Prostate gland (tissue), 2 donors: ENCODE results near the gene PDIA5. TPM values are rescaled to one million over a fixed set of nuclear protein-coding genes. Genes with fewer than 3 reads are reported as not detected.

Experiments used
- DNase-seq: peaks from one replicate; pipeline ENCODE4 v3.0.0-alpha.2; 2019; ENCODE audit warnings: low spot score
- H3K27ac ChIP-seq, 2 donors: fragments of 200-600 bp; sonication (generic); 2 replicates each; pipeline ENCODE4 v1.5.1; 2017 to 2019
- H3K27me3 ChIP-seq: fragments of 200-600 bp; sonication (generic); replicated peaks from 2 replicates; pipeline ENCODE4 v1.5.1; 2019; ENCODE audit not compliant: insufficient read depth
- H3K36me3 ChIP-seq, 2 donors: fragments of 200-600 bp; sonication (generic); 1 replicate in 1 of 2; 2 replicates in 1 of 2; pipeline versions ENCODE4 v1.5.1 to v1.8.1; 2017 to 2019
- H3K4me1 ChIP-seq: fragments of 200-600 bp; sonication (generic); replicated peaks from 2 replicates; pipeline ENCODE4 v1.5.1; 2019
- H3K4me3 ChIP-seq, 2 donors: fragments of 200-600 bp; sonication (generic); 2 replicates each; pipeline ENCODE4 v1.5.1; 2017 to 2019
- H3K9me3 ChIP-seq: fragments of 200-600 bp; sonication (generic); 2 replicates; pipeline ENCODE4 v1.5.1; 2017
- CTCF ChIP-seq, 4 experiments: fragments of 200-600 bp in 2 of 4; fragments of 450-650 bp in 2 of 4; sonication (generic) in 2 of 4; IDR thresholded peaks; 1 replicate in 3 of 4; 2 replicates in 1 of 4; pipeline ENCODE4 v1.5.1; 2016 to 2019; ENCODE audit warnings: antibody characterized with exemption in 4 of 4, mild to moderate bottlenecking in 2 of 4, moderate library complexity in 2 of 4
- POLR2A ChIP-seq: fragments of 450-650 bp; IDR thresholded peaks from one replicate; pipeline ENCODE4 v1.6.1; 2016; ENCODE audit warnings: antibody characterized with exemption, mild to moderate bottlenecking
- POLR2AphosphoS5 ChIP-seq: sonication (generic); formaldehyde crosslinking; IDR thresholded peaks from one replicate; pipeline ENCODE4 v1.6.1; 2017; ENCODE audit warnings: antibody characterized with exemption
- WGBS: methylation state at CpG from one replicate; pipeline ENCODE4 v1.1.5; 2018; 5-methylcytosine and 5-hydroxymethylcytosine counted together
- intact Hi-C: fragments of 100-400 bp; cut with DNase I; formaldehyde crosslinking; loops from one replicate; pipeline ENCODE4 v1.14.2; 2022
- total RNA-seq, 2 donors: library from RNA; depleted of rRNA; stranded (reverse); fragments of >200 nt; gene quantifications; one replicate each; pipeline ENCODE4 v1.1.0, GENCODE V29; 2016

PDIA5 gene
- total RNA-seq, 2 donors from 2014 or later: 67.9 to 75.9 TPM

- Histone ChIP-seq H3K4me1 (no peaks in the 10 kb centered on the region), H3K27ac (no peak overlapping the region), H3K4me3 (no peak overlapping the region), H3K9me3 (no peaks in the 10 kb centered on the region), H3K36me3 (no peaks in the 10 kb centered on the region), H3K27me3 (no peaks in the 10 kb centered on the region)
- DNase-seq: no peak
- intact Hi-C loops: no loop called here
- WGBS: 67% methylated on average over 10 of the region's 10 CpGs
- TF ChIP-seq CTCF (IDR thresholded peaks at IDR 0.05) (no peak), POLR2AphosphoS5 (no peak), POLR2A (no peak)
Measured at GRCh38 chr3:123143669-123144411, 77.0 kb downstream of the PDIA5 start.

GRCh38 chr3:123147754-123148535 is 81.1 kb downstream of the PDIA5 start:
- no peaks in the 10 kb centered on the region for H3K4me1 ChIP-seq
- no peak overlapping the region for H3K4me3 ChIP-seq
- WGBS: 91% methylated on average over 10 of the region's 10 CpGs
- TF ChIP-seq POLR2A: no peak
- TF ChIP-seq CTCF (IDR thresholded peaks at IDR 0.05): no peak
- TF ChIP-seq POLR2AphosphoS5: no peak
- H3K27ac ChIP-seq: no peak overlapping the region
- intact Hi-C loops: no loop called here
- no peak for DNase-seq
- no peaks in the 10 kb centered on the region for H3K27me3 ChIP-seq
- no peaks in the 10 kb centered on the region for H3K36me3 ChIP-seq
- no peaks in the 10 kb centered on the region for H3K9me3 ChIP-seq

GRCh38 chr3:123148772-123149171 is 81.9 kb downstream of the PDIA5 start:
- no peaks in the 10 kb centered on the region for H3K9me3 ChIP-seq
- H3K36me3 ChIP-seq: no peaks in the 10 kb centered on the region
- WGBS: 95% methylated on average over 8 of the region's 8 CpGs
- no peak for DNase-seq
- H3K27ac ChIP-seq: no peak overlapping the region
- no peaks in the 10 kb centered on the region for H3K4me1 ChIP-seq
- no peaks in the 10 kb centered on the region for H3K27me3 ChIP-seq
- intact Hi-C loops: no loop called here
- TF ChIP-seq POLR2AphosphoS5: no peak
- no peak for TF ChIP-seq CTCF (IDR thresholded peaks at IDR 0.05)
- TF ChIP-seq POLR2A: no peak
- H3K4me3 ChIP-seq: no peak overlapping the region

GRCh38 chr3:123149525-123149924 is 82.7 kb downstream of the PDIA5 start:
- no peak for DNase-seq
- Histone ChIP-seq H3K4me1 (no peaks in the 10 kb centered on the region), H3K27me3 (no peaks in the 10 kb centered on the region), H3K4me3 (no peak overlapping the region), H3K9me3 (no peaks in the 10 kb centered on the region), H3K27ac (no peak overlapping the region), H3K36me3 (no peaks in the 10 kb centered on the region)
- TF ChIP-seq POLR2AphosphoS5 (no peak), CTCF (IDR thresholded peaks at IDR 0.05) (no peak), POLR2A (no peak)
- intact Hi-C loops: no loop called here
- WGBS: 92% methylated on average over 3 of the region's 3 CpGs
